Measurements from ENCODE around the gene MAP1LC3B. TPM values are rescaled to one million over a fixed set of nuclear protein-coding genes. Genes with fewer than 3 reads are reported as not detected.
"Not testable (repeated sequence)": the region's sequence is repeated elsewhere in the genome, so short reads cannot be mapped to it uniquely, and the experiment has no call there.

The MAP1LC3B gene
- total RNA-seq, 1 donor from 2014 or later, result 297 TPM

DNA sequence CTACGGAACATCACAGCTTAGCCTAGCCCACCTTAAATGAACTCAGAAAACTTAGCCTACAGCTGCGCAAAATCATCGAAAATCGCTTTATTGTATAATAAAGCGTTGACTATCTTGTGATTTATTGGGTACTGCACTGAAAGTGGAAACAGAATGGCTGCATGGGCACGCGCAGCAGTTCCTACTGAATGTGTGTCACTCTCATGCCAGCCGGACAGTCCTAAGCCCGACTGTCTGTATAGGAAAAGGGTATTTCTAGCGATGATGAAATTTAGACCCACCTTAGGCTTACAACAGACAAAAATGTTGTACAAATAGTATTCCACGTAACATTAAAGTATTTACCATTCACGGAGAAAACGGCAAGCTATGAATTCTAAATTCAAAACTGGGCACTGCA lies 17.8 kb upstream of the MAP1LC3B start:
- H3K27ac Mint-ChIP-seq (ENCODE audit: unreplicated experiment), result no peak overlapping the region
- peaks cover 1% of the 10 kb centered on the region for H3K9me3 Mint-ChIP-seq (ENCODE audit: unreplicated experiment)
- no peak overlapping the region for H3K4me3 Mint-ChIP-seq (ENCODE audit: unreplicated experiment)
- H3K27me3 Mint-ChIP-seq (ENCODE audit: unreplicated experiment), result no peaks in the 10 kb centered on the region
- peaks cover 21% of the 10 kb centered on the region for H3K4me1 Mint-ChIP-seq (ENCODE audit: low read depth, unreplicated experiment)
- no peak for TF ChIP-seq CTCF (IDR thresholded peaks at IDR 0.05; ENCODE audit: partially characterized antibody, unreplicated experiment)
- no peak for DNase-seq
- no peaks in the 10 kb centered on the region for H3K36me3 Mint-ChIP-seq (ENCODE audit: unreplicated experiment)

GRCh38 chr16:87375426-87376135 lies 16.6 kb upstream of the MAP1LC3B start:
- no peak overlapping the region for H3K27ac Mint-ChIP-seq (ENCODE audit: unreplicated experiment)
- no peak for TF ChIP-seq CTCF (IDR thresholded peaks at IDR 0.05; ENCODE audit: partially characterized antibody, unreplicated experiment)
- DNase-seq, result no peak
- H3K9me3 Mint-ChIP-seq (ENCODE audit: unreplicated experiment), result peaks cover 1% of the 10 kb centered on the region
- no peaks in the 10 kb centered on the region for H3K36me3 Mint-ChIP-seq (ENCODE audit: unreplicated experiment)
- no peak overlapping the region for H3K4me3 Mint-ChIP-seq (ENCODE audit: unreplicated experiment)
- H3K27me3 Mint-ChIP-seq (ENCODE audit: unreplicated experiment), result no peaks in the 10 kb centered on the region
- peaks cover 17% of the 10 kb centered on the region for H3K4me1 Mint-ChIP-seq (ENCODE audit: low read depth, unreplicated experiment)

- Mint-ChIP-seq H3K36me3 (ENCODE audit: unreplicated experiment) (no peaks in the 10 kb centered on the region), H3K9me3 (ENCODE audit: unreplicated experiment) (peaks cover 4% of the 10 kb centered on the region), H3K27ac (ENCODE audit: unreplicated experiment) (no peak overlapping the region), H3K27me3 (ENCODE audit: unreplicated experiment) (peaks cover 4% of the 10 kb centered on the region), H3K4me1 (ENCODE audit: low read depth, unreplicated experiment) (peaks cover 16% of the 10 kb centered on the region), H3K4me3 (ENCODE audit: unreplicated experiment) (no peak overlapping the region)
- no peak for DNase-seq
- TF ChIP-seq CTCF (IDR thresholded peaks at IDR 0.05; ENCODE audit: partially characterized antibody, unreplicated experiment), result no peak
Observed at GRCh38 chr16:87376660-87377059, 15.5 kb upstream of the MAP1LC3B start.

- not testable (repeated sequence) for H3K36me3 Mint-ChIP-seq (ENCODE audit: unreplicated experiment); H3K9me3 Mint-ChIP-seq (ENCODE audit: unreplicated experiment); H3K27me3 Mint-ChIP-seq (ENCODE audit: unreplicated experiment); DNase-seq; H3K4me3 Mint-ChIP-seq (ENCODE audit: unreplicated experiment); H3K27ac Mint-ChIP-seq (ENCODE audit: unreplicated experiment)
- H3K4me1 Mint-ChIP-seq (ENCODE audit: low read depth, unreplicated experiment), result peaks cover 20% of the 10 kb centered on the region
Observed at GRCh38 chr16:87379312-87379752, 12.8 kb upstream of the MAP1LC3B start.

DNA sequence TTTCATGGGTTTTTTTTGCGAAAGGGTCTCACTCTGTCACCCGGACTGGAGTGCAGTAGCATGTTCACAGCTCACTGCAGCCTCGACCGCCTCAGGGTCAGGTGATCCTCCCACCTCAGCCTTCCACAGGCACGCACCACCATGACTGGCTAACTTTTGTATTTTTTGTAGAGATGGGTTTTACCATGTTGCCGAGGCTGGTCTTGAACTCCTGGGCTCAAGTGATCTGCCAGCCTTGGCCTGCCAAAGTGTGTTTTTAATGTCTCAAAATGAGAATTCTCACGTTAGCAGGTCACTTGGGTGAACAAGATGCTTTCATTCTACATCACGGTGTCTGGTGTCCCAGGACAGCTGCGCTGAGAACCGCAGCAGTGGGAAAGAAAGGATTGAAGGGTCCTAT lies 11.7 kb upstream of the MAP1LC3B start:
- peaks cover 7% of the 10 kb centered on the region for H3K27me3 Mint-ChIP-seq (ENCODE audit: unreplicated experiment)
- no peak overlapping the region for H3K27ac Mint-ChIP-seq (ENCODE audit: unreplicated experiment)
- TF ChIP-seq CTCF (IDR thresholded peaks at IDR 0.05; ENCODE audit: partially characterized antibody, unreplicated experiment), result no peak
- H3K4me1 Mint-ChIP-seq (ENCODE audit: low read depth, unreplicated experiment), result peaks cover 20% of the 10 kb centered on the region
- H3K4me3 Mint-ChIP-seq (ENCODE audit: unreplicated experiment), result no peak overlapping the region
- no peak for DNase-seq
- peaks cover 13% of the 10 kb centered on the region for H3K9me3 Mint-ChIP-seq (ENCODE audit: unreplicated experiment)
- no peaks in the 10 kb centered on the region for H3K36me3 Mint-ChIP-seq (ENCODE audit: unreplicated experiment)
